Measurements from ENCODE around the gene ZNF445.
A peak's percentile ranks its signal among the peaks of the same experiment; 100 is the strongest.
"Not testable (repeated sequence)": the region's sequence is repeated elsewhere in the genome, so short reads cannot be mapped to it uniquely, and the experiment has no call there.

ZNF445 gene

GRCh38 chr3:44477312-44478030 lies at the start of gene ZNF445:
Gene ZNF445, minus strand, starts transcription at chr3:44477670. Its CDS starts 22,121 bp downstream, at chr3:44455549.
- DNase-seq (ENCODE audit: low read depth), result peak; percentile 65

DNA sequence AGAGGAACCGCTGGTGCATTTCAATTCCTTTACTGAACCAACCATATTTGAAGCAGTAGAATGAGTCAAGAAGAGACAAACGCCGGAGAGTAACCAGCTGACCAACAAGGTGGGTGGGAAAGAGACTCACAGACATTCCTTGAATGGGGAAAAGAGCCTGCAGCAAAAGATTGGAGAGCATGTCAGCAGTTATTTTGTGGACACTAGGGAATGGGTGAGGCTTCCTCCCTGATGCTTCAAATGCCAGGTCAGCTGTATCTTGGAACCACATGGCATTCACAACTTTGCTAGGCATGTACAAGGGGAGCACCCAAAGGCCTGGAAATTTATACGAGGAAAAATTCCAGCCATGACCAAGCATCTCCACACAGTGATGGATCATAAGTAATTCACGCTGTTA lies 47.6 kb upstream of the ZNF445 start:
- no peak for DNase-seq (ENCODE audit: low read depth)

GRCh38 chr3:44522494-44522933 lies 45.0 kb upstream of the ZNF445 start:
- no peak for DNase-seq (ENCODE audit: low read depth)

- DNase-seq (ENCODE audit: low read depth), result no peak
These were observed 44.3 kb upstream of the ZNF445 start for GRCh38 chr3:44521721-44522120.

DNA sequence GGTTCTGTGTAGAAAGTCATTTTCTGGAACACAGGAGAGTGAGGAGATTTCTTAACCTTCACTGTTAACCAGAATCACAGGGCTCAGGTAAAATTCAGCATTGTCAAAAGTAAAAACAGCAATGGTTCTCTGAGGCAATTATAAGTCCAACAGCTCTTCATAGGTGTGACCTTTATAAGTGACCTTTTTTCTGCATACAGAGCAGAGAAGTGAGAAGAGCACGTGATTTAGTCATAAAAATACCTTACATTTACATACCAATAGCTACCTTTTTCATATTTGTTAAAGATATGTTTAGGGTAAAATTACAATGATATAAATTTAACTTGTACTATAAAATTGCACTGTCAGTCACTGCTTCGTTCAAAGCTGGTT lies 41.3 kb upstream of the ZNF445 start:
- no peak for DNase-seq (ENCODE audit: low read depth)

GRCh38 chr3:44516230-44516629 lies 38.8 kb upstream of the ZNF445 start:
- DNase-seq (ENCODE audit: low read depth), result no peak

- DNase-seq (ENCODE audit: low read depth), result no peak
These were observed 36.0 kb upstream of the ZNF445 start for GRCh38 chr3:44513513-44513912.

- no peak for DNase-seq (ENCODE audit: low read depth)
These were observed 33.7 kb upstream of the ZNF445 start for GRCh38 chr3:44511238-44511566.

- DNase-seq (ENCODE audit: low read depth), result no peak
These were observed 32.5 kb upstream of the ZNF445 start for GRCh38 chr3:44510000-44510368.

GRCh38 chr3:44509393-44509921 lies 32.0 kb upstream of the ZNF445 start:
- DNase-seq (ENCODE audit: low read depth), result no peak

DNA sequence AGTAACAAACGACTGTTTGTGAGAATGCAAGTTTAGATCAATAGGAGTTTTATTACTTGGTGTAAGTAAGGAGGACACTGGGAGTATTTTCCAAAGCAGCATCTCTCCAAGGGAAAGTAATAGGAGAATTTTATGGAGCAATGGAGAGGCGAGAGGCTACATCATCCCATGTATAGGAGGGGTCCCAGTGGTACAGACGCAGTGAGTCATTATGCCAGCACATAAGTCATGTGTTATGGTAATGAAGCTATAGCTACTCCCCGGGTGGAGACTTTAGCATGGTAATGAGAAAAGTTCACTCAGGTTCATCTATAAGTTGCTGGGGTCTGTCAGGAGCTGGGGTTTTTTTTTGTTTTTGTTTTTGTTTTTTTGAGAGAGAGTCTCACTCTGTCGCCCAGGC lies 29.5 kb upstream of the ZNF445 start:
- no peak for DNase-seq (ENCODE audit: low read depth)

DNA sequence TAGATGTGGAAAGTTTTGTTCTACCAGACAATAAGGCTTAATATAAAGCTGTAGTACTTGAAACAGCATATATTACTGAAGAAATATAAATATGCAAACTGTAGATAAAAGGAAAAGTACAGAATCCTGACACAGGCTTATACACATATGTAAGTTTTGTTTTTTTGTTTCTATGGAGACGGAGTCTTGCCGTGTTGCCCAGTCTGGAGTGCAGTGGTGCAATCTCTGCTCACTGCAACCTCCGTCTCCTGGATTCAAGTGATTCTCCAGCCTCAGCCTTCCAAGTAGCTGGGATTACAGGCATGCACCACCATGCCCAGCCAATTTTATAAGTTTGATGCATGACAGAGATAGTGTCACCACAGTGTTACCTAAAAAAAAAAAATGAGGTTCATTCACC lies 29.1 kb upstream of the ZNF445 start:
- no peak for DNase-seq (ENCODE audit: low read depth)

GRCh38 chr3:44504566-44504965 lies 27.1 kb upstream of the ZNF445 start:
- no peak for DNase-seq (ENCODE audit: low read depth)

DNA sequence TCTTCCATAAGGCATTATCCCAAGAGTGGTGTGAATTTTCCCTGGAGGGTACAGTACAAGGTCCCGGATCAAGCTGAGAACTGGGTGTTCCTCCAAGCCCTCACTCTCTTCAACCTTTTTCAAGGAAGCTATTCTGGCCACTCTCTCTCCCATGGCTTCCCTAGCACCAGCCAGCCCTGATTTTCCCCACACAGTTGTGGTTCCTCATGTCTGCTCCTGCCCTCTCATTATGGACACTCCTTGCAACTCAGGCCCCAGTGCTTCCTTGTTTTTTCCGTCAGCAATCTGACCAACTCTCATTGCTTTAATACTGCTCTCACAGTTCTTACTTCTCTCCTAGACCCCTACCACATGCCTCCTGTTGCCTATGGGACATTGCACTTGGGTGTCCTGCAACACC lies 25.7 kb upstream of the ZNF445 start:
- DNase-seq (ENCODE audit: low read depth), result not testable (repeated sequence)

DNA sequence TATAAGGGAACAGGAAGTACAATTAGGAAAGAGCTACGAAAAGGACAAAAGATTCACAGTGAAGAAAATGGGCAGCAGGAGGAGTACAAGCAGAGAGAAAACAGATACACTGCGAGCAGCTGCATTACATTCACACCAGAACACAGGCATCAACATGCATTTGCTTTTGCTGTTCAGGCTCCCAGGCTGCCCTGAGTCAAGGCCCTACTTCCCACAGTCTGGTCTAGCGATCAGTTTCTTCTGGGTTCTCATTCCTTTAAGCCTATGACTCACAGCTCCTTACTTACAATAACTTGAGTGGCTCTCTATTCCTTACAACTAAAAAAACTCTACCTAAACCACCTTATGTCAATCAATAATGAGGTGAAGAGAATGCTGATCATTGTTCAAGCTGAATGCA lies 24.5 kb upstream of the ZNF445 start:
- DNase-seq (ENCODE audit: low read depth), result no peak

- not testable (repeated sequence) for DNase-seq (ENCODE audit: low read depth)
These were observed 22.4 kb upstream of the ZNF445 start for GRCh38 chr3:44499899-44500168.

GRCh38 chr3:44499149-44499898 lies 21.9 kb upstream of the ZNF445 start:
- DNase-seq (ENCODE audit: low read depth), result no peak

- DNase-seq (ENCODE audit: low read depth), result no peak
These were observed 18.4 kb upstream of the ZNF445 start for GRCh38 chr3:44495636-44496415.

DNA sequence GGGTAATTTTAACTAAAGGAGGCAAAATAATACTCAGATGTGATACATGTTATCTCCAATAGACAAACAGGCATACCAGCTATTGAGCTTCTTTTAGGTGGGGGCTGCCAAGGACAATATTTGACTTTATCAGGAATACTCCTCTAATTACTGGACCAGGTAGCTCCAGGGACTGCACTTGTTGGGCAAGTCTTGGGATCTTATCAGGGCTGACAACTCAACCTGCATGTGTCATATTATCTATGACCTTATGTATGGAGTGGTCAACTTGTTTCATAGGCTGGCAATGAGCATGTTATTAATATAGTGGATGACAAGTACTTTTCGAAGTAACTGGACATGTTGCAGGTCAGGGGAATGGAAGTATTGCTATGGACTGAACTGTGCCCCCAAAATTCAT lies 15.0 kb upstream of the ZNF445 start:
- no peak for DNase-seq (ENCODE audit: low read depth)

DNA sequence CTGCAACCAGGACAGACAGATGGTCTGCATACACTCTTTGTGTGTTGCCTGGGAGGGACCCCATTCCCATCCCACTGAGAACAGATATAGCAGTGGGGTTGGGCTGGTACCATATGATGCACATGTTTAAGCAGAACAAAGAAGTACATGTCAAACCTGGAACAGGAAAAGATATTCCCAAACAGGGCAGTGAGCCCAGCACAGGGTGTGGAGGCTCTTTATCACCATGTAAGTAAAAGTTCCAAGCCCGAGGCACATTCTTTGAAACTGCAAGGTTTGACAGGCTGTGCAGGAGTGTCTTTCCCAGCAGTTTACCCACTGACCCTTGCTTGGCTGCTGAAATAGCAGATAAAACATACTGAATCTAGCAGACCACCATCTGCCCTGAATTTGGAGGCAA lies 5.3 kb upstream of the ZNF445 start:
- no peak for DNase-seq (ENCODE audit: low read depth)

- no peak for DNase-seq (ENCODE audit: low read depth)
These were observed 1.2 kb upstream of the ZNF445 start for GRCh38 chr3:44478606-44479094.

DNA sequence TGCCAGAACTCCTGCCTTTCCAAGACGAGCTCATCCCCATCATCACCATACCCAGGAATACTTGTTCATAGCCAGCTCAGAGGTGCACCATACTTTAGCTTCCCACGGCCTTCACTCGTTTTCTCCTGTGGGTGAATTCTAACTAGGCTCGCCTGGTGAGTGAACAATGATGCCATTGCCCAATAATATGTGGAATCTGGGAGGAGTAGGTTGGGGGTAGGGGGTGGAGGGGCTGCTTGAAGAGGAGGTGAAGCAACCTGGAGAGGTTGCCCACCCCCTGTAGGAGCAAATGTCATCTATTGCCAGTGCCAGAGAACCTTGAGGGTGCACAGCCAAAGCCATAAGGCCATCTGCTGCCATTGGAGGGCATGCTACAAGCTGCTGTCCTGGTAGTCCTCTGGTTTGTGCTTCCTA lies 592 bp upstream of the ZNF445 start:
- no peak for DNase-seq (ENCODE audit: low read depth)

DNA sequence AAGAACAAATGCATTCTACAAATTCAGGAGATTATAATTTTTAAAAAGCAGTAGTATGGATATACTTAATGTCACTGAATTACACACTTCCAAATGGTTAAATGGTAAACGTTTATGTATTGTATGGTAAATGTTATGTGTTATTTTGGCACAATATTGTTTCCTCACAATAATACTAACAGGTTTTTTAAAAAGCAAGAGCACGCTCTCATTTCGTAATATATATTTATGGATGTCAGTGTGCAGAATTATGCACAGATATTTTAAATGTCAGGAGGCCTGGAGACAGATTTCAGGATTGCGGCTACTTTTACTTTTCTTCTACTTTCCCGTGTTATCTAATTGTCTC lies 533 bp downstream of the ZNF445 start:
- DNase-seq (ENCODE audit: low read depth), result no peak

Measured in activated T-helper 1 cell treated with Interleukin-2 at 50 U/mL for 16 hours (primary cell).